Smooth muscle cell of the brain vasculature (primary cell): ENCODE data around the gene SDC3.

Experiments
- DNase-seq: peaks from one replicate; pipeline ENCODE4 v3.0.0-alpha.2; 2012; ENCODE audit warnings: low read depth, low spot score

Gene SDC3

DNA sequence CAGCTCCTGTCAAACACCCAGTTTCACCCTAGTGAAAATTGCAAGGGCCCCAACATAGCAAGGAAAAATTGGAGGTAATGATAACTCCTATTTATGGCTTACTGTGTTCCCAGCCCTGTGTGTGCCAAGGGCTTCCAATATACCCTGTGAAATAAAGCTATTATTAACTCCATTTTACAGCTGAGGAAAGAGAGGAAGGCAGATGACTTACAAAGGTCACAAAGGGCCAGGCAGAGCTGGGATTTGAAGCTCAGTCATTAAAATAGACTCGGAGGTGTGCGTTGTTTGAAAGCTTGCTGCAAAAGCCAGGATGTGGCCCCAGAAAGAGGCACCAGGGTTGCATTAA lies 20.2 kb upstream of the SDC3 start:
- DNase-seq, result no peak

DNA sequence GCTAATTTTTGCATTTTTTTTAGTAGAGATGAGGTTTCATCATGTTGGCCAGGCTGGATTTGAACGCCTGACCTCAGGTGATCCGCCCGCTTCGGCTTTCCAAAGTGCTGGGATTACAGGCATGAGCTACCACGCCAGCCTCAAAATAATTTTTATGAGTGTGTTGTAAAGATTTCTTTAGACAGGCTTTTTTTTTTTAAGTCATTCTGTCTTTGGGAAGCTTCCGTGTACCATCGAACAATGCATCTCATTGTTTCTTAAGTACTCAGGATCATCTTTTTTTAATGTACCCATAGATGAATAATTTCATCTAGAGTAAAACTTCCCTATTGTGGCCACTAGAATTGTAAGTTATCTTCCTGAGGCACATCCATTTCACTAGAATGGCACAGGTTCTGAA lies 19.6 kb upstream of the SDC3 start:
- DNase-seq, result no peak

DNA sequence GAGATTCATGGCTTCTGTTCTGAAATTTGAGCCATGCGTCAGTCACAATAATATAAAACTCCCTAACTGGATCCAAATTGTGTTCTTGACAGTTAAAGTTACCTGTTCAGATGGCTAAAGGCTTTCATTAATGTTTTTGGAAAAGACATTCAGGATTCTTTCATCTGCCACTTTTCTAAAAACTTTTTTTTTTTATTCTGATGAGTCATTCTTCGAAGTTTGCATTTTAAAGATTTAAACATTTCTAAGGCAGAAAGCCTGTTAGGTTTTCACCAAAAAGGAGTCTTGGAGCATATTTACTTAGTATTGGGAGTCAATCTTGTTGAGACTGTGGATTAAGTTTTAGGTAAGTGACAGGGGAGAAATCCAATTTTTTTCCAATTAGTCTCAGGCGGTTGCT lies 18.9 kb upstream of the SDC3 start:
- DNase-seq, result no peak

DNA sequence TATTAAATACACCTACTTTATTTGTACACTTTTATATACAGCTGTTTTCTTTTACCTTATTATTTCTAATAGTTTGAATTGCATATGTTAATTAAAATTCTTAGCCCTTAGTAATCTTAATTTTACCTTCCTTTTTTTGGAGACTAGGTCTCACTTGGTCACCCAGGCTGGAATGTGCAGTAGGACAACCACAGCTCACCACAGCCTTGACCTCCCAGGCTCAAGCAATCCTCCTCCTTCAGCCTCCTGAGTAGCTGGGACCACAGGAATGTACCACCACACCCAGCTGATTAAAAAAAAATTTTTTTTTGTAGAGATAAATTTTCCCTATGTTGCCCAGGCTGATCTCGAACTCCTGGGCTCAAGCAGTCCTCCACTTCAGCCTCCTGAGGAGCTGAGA lies 15.0 kb upstream of the SDC3 start:
- no peak for DNase-seq

DNA sequence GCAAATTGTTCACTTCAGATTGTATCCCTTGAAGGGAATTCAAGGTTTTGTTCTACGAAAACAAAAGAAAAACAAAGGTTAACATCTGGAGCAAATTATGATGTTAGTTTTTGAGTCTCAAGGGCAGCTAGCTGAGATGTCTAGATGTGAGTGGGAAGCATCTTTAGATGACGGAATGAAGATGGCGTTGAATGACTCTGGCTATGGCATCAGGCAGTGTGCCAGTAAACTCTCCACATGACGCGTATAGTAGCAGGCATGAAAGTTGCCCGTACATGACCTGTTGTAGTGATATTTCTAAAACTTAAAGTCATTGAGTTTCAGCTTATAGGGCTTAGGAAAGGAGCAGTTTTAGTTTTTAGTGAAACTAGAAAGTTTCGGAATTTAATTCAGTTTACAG lies 12.3 kb upstream of the SDC3 start:
- DNase-seq, result peak; percentile 62

DNA sequence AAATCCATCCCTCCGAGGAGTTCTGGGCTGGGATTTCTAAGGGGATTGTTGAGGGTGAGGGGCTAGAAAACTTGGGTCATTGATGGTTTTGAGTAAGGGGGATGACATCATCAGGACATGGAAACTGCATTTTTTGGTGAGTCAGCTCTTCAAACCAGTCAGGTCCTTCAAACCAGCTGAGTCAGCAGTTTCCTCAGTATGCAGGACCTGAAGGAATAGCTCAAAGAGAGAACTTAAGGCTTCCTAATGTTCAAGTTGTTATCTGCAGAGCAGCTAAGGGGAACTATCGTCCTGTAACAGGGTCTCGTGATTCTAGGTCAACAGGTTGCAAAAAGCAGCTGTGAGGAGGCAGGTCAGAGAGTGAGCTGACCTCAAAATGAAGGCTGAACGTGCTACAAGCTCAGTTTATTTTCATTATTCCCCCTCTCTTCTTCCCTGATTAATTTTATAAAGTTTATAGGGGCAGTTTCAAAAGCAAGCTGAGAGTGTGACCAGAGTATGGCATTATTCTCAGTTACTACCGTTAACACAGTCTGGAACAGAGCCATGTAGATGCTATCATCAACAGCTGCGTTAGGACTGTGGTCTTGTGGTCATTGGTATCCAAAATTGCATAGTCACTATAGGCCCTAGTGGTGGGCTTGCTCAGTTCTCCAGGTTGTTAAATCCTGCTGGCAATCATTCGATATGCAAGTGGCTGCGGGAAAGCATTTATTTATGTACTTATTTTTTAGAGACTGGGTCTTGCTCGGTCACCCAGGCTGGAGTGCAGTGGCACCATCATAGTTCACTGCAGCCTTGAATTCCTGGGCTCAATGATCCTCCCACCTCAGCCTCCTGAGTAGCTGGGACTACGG lies 10.7 kb upstream of the SDC3 start:
- peak; percentile 44 for DNase-seq

DNA sequence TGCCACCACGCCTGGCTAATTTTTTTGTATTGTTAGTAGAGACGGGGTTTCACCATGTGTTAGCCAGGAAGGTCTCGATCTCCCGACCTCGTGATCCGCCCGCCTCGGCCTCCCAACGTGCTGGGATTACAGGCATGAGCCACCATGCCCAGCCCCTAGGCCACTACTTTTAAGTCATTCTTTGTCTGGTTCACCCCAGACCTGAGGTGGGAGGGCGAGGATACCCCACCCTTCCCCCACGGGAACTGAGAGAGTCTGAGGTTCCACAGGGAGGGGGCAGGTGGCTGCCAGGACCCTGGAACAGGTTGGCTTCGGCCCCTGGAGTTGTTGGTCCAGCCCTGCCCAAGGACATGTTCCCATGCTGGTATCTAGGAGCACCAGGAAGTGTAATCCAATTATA lies 7.7 kb upstream of the SDC3 start:
- no peak for DNase-seq

DNA sequence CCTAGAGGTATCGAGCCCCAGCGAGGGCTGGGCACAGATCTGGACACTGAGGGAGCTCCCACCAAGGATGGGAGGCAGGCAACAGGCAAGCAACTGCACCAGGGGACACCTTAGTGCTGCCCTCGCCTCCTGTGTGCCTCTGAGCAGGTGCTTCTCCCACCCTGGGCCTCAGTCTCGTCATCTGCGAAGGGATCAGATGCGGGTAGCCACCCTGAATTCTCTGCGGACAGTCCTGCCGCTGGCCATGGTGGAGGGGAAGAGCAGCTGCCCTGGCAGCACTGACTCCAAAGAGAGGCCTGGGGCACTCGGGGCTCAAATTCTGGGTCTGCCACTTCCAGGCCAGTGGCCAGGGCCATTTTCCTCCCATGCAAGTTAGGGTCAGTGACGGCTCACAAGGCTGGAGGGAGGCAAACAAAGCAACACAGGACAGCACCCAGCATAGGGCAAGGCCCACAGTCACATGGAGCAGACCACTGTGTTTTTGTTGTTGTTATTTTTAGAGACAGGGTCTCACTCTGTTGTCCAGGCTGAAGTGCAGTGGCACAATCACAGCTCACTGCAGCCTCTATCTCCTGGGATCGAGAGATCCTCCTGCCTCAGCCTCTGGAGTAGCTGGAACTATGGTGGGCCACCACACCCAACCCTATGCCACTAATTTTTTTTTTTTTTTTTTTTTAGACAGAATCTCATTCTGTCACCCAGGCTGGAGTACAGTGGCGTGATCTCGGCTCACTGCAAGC lies 7.1 kb upstream of the SDC3 start:
- DNase-seq, result no peak

DNA sequence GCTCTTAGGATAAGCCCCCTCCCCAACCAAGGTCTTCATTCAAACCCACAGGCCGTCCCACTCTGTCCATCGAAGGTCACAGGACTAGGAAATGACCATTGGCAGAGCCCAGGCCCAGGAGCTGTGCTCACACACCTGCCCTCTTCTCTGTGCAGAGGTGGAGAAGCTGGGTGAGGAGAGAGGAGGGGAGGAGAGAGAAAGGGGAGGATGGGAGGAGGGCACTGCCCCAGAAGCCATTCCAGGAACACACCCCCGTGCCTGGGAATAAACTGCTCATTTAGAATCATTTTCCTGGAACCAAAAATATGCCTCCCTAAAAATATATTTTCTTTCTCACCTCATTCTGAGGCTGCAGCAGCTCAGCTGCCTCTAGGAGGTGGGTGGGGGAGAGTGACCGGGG lies 6.4 kb upstream of the SDC3 start:
- DNase-seq, result no peak

DNA sequence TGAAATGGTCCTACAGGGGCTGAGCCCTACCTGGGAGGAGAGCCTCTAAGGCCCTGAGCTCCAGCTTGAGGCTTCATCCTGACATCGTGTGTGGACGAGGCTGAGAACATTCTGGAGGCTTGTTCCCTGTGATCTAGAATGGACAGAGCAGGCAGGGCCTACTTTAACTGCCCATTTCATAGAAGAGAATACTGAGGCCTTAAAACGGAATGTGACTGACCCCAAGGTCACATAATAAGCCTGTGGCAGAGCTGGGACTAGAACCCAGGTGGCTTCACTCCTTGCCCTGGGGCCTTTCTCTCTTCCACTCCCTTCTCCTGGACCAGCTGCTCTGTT lies 6.0 kb upstream of the SDC3 start:
- DNase-seq, result no peak

DNA sequence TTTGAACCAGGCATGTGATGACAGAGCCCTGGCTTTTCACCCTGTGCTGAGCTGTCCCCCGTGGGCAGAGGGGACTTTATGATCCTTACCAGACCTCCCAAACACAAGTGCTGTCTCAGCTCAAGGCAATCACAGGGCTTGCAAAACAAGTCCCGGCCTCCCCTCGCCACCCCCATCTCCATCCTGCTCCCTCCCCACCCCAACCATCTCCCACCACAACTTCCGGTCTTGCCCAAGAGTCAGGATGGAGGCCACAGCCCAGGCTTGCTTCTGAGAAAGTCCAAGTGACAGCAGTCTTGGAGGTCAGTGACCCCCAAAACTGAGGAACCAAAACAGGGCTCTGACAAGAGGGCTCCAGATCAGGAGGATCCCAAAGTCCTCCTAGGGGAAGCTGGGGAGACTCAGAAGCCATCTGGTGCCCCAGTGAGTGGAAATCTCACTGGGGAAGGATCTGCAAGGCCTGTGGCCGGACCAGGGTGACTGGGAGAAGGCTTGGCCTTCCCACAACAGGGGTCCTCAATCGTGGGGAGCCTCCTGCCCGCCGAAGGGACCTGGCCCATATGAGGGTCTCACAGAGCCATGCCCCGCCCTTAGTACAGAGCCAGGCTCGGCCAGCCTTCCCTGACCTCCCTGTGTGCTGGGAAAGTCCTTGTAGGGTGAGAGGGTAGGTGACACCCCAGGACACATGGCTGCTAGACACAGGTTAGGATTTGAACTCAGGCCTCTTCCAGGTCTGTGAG lies 4.5 kb upstream of the SDC3 start:
- no peak for DNase-seq

DNA sequence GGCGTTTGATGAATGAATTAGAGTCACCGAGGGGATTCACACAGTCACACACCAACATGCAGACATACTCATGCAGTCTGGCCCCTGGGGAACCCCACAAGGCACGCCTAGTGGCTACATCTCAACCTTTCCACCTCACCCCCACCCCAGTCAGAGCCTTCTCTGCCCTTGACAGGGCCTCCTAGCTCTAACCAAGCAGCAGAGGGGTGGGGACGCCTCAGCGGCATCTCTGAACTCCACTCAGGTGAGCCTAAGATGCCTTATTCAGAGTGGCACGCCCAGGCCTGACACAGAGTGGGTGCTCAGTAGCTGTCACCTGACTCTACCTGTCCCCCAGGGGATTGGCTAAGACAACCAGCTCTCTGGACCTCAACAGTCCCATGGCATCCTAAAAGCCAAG lies 3.7 kb upstream of the SDC3 start:
- no peak for DNase-seq

DNA sequence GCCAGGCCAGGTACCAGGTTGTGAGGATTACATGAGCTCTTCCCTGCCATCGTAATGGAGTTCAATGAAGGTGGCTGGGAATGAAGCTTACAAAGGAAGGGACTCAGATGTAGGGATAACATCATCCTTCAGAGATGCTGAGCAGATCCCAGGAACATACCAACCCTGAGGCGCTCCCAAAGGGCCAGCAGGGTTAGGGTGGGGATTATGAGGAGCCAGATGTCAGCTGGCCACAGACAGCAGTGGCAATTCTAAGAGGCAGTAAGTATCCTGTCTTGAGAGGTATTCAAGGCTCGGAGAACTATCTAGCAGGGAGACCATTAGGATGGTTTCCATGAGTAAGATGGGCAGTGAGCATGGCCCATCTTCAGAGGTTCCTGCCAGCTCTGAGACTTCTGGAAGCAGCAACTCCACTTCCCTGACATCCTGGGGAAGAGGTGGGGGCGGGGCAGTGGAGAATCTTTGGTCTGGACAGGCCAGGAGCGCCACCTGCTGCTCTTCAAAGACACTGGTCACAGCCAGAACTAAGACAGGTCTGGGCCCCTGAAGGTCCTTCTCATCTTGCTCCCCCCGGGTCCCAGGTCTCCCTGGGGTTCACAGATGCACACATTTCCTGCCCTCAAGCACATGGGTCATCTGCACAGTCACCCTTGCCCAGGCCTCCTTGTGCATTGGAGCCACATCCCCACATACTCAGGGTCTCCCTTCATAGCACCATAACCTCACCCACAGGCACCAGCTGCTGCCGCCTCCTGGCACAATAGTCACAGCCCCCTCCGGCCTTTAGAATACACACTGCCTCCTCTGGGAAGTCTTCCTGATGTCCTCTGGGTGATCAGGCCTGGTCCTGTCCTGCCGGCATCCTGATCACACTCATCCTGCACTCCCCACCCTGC lies 2.7 kb upstream of the SDC3 start:
- peak; percentile 72 for DNase-seq

DNA sequence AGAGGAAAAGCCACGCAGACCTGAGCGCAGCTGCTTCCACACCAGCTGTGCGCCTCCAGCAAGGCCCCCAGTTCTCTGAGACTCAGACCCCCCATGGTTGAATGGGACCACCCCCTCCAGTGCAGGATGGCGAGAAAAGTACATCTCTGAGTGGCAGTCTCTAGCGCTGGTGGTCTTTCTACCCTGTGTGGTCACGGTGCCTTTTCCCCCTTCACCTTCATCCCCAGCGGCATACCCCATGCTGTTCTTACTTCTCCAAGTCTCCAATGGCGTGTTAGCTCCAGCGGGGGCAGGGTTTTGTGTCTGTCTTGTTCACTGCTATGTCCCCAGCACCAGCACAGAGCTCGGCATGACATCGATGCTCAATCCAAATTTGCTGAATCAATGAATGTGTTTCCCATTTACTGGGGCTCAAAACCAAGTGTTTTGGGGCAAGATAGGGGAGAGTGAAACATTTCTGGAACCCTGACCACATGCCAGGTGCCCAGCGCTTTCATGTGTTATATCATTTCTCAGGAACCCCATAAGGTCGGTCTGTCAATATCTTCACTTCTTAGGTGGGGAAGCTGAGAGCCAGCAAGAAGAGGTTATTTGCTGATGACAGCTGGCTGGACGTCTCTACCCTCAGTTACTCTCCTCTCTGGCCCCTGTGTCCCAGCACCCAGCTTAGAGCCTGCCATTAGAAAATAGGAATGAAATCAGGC lies 959 bp upstream of the SDC3 start:
- DNase-seq, result no peak

DNA sequence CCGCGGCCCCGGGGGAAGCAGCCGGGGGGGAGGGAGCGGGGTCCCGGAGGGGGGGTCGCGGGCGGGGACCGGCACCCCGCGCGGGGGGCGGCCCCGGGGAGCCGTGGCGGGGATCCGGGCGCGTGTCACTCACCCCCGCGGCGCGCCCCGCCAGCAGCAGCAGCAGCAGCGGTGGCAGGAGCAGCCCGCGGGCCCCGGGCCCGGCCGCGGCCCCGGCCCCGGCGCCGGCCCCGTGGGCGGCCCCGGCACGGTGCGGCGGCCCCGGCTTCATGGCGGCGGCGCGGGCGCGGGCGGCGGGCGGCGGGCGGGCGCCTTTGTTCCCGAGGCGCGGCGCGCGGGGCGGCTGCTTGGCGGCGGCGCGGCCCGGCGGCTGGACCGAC lies 252 bp downstream of the SDC3 start:
- DNase-seq, result no peak

DNA sequence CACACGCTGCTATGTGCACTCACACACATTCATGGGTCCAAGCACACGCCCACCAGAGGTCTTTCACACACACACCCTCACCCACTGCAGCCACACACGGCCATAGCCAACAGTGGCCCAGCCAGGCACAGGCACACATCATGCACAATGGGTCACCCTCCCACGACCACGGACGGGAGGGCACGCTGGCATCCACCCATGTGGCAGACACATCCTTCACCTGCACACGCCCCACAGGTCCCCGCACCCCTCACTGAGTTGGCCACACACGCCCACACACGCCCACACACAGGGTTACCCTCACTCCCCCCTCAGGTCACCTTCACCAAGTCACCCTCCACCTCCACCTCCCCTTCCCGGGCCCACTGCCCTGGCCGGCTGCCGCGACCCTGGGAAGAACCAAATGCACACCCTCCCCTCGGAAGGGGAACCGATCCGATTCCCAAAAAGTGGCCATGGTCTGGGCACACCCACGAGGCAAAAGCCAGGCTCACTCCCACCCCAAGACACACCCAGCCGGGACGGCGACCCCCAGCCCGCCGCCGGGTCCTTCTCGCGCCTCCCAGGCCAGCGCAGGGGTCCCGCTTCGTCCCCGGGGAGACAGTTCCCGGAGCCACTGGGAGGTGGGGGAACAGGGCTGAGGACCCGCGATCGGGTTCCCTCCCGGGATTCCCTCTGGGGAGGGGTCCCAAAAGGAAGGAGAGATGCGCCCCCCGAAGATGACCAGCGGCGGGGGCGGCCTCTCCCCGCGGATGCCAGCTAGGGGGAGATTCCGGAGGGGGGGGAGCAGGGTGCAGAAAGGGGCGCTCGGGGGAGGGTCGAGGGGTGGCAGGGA lies 860 bp downstream of the SDC3 start:
- DNase-seq, result no peak

DNA sequence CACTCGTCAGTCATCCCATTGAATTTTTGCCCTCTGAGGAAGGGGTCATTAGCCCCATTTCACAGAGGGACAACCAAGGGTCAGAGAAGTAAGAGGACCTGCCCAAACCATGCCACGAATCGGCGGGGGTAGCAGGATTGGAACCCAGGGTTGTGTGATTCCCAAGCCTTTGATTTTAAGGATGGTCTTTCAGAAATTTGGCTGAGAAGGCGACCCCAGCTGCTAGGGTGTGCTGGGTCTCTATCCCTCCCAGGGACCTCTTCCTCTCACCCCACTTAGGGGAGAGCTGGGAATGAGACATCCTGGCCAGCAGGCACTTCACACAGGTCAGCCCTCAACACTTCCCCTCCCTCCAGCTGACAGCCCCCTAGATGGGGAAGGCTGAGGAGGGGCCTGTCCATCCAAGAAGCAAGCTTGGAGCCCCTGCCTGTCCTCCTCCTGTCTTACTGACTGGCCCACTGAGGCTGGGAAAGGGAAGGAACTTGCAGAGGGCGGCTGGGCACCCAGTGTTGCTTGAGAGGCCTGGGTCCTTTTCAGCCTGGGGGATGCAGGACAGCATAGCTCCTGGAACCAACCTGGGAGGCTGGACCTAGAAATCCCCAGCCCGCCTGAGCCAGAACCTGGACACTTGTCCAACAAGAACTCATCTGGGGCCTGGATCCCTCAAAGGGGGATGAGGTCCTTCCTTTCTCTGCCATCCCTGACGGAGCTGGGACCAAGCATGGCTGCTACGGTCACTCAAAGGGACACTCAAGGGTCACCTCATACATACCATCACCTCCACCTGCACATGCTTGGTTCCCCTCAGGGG lies 1.7 kb downstream of the SDC3 start:
- DNase-seq, result no peak

DNA sequence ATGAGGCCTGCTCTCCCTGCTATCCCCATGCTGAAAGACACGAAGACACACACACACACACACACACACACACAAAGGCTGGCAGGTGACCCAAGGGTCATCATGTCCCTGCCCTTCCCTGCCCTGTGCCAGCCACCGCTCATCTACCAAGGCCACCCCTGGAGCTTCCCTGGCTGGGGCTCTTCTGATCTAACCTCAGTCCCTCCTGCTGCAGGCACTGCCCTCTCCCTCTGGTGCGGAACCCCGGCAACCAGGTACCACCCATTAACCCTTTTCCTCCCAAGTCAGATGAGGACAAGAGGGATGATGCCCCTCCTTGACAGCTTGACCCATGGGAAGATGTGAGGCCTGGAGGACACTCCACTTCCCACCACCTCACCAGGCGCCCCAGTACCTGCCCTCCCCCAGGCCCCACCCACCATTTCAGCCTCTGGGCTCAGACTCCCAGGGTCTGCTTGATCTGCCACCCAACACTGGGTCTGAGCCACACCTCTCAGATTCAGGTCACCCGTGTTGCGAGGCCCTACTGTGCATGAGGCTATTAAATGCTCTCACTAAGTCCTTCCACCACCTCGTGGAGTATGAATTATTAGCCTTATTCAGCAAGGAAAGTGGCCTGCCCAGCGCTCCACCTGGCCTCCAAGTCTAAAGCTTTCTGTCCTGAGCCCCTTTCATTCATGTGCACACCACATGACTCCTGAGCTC lies 2.5 kb downstream of the SDC3 start:
- no peak for DNase-seq

DNA sequence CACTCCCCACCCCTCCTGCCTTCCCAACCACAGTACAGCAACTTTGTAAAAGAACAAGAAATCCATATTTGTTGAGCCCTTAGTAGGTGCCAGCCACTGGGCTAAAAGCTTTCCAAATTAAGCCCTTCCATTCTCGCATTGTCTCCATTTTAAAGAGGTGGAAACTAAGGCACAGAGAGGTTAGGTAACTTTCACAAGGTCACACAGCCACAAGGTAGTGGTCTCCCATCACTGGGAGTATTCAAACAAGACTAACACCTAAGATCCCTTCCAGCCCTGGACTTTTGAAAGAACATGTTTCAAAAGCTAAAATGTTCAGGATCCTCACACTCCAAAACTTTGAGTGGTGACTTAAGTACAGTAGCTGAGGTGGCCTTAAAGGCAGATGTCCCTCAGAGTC lies 3.2 kb downstream of the SDC3 start:
- no peak for DNase-seq
